Embryonic facial prominence (tissue), 1 donor: ENCODE data around the gene ZNF3.
"Not testable (repeated sequence)": the region's sequence is repeated elsewhere in the genome, so short reads cannot be mapped to it uniquely, and the experiment has no call there.

Source experiments
- DNase-seq: peaks from one replicate; pipeline ENCODE4 v3.0.0-alpha.2; 2016; ENCODE audit errors: extremely low spot score

Gene ZNF3

DNA sequence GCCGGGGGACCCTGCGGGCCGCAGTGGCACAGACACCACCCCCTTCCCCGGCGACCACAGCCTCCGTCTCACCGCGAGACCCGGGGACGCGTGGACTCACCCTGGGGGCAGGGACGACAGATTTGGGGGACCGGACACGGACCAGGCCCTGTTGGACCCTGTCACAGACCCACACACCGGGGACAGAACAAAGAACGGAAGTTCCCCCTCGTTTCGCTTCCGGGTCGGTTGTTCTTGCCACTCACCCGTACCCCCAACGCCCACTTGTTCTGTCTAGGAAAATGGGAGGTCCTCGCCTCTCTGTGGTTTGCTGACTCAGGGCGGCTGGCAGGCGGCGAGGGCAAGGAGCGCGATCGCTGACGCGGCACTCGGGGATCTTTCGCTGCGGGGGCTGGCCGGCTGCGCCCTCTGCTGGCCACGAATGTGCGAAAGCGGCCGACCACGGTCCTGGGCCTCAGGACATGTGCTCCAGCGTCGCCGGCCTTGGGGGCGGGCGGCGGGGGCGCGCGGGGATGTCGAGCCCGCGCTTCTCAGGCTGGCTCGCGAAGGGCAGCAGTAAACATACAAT lies at the start of gene ZNF3:
ZNF3 (minus strand) TSS at position 189 of the 568 bp plus-strand sequence. CDS start 4,366 bp downstream, outside the sequence.
- DNase-seq: peak; percentile 97

DNA sequence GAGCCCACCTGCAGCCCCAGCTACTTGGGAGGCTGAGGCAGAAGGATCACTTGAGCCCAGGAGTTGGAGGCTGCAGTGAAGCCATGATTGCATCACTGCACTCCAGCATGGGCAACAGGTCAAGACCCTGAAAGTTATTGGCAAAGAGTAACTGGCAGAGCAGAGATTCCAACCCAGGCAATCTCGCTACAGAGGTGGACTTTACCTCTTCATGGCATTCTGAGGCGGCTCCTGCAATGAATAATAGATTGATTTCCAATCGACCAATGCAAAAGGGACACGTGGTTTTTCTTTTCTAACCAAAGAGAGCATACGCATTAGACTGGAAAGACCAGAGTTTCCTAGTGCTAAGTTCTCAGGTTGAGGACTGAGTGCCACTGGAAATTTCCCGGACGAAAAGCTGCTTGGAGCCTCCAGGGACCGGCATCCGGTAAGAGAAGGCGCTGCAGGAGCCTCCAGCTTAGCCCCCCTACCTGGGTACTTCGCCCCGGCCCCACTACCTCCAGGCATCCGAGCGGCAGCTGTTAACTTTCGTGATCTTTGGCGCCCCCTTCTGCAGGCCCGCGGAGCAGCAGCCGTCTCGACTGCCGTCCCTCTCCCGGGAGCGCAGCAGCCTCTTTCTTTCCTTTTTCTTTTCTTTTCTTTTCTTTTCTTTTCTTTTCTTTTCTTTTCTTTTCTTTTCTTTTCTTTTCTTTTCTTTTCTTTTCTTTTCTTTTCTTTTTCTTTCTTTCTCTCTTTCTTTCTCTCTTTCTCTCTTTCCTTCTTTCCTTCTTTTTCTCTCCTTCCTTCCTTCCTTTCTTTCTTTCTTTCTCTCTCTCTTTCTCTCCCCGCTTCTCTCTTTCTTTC lies 49.3 kb upstream of the ZNF3 start:
- DNase-seq: no peak

DNA sequence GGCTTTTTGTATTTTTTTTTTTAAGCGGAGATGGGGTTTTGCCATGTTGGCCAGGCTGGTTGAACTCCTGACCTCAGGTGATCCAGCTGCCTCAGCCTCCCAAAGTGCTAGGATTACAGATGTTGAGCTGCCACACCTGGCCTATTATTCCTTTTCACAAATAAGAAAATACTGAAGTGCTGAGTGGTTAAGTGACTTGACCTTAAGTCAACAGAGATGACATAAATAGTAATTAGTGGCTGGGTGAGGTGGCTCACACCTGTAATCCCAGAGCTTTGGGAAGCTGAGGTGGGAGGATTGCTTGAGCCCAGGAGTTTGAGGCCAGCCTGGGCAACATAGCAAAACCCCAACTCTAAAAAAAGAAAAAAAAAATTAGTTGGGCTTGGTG lies 48.7 kb upstream of the ZNF3 start:
- not testable (repeated sequence) for DNase-seq

DNA sequence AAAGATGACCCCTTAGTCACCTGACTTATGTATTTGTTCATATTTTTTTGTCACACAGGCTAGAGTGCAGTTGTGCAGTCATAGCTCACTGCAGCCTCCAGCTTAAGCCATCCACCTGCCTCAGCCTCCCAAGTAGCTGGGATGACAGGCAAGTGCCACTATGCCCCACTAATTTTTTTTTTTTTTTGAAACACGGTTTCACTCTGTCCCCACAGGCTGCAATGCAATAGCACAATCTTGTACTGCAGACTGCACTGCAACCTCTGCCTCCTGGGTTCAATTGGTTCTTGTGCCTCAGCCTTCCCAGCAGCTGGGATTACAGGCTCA lies 47.1 kb upstream of the ZNF3 start:
- no peak for DNase-seq

DNA sequence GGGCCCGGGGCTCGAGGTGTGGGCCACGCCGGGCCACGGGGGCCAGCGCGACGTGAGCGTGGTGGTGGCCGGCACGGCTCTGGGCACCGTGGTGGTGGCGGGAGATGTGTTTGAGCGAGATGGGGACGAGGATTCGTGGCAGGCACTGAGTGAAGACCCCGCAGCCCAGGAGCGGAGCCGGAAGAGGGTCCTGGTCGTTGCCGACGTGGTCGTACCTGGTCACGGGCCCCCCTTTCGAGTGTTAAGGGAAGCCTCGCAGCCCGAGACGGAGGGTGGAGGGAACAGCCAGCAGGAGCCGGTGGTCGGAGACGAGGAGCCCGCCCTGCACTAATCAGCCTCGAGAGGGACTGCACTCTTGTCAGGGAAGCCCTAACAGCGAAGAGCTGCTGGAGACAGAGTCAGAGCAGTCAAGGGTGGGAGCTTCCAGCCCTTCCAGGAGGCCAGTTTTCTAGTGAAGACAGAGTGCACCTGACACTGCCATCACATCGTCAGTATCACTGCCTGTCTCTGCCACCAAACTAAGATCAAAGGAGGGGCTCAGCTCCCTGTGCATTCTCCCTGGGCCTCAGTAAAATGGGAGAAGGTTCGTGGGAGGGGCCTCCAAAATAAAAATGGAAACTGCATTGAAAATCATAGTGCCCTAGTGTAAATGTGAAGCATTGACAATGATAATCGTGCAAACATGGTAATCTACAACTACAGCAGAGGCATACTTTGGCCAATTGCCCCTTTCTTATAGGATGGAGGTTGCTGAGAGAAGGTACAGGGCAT lies 46.5 kb upstream of the ZNF3 start:
- no peak for DNase-seq

DNA sequence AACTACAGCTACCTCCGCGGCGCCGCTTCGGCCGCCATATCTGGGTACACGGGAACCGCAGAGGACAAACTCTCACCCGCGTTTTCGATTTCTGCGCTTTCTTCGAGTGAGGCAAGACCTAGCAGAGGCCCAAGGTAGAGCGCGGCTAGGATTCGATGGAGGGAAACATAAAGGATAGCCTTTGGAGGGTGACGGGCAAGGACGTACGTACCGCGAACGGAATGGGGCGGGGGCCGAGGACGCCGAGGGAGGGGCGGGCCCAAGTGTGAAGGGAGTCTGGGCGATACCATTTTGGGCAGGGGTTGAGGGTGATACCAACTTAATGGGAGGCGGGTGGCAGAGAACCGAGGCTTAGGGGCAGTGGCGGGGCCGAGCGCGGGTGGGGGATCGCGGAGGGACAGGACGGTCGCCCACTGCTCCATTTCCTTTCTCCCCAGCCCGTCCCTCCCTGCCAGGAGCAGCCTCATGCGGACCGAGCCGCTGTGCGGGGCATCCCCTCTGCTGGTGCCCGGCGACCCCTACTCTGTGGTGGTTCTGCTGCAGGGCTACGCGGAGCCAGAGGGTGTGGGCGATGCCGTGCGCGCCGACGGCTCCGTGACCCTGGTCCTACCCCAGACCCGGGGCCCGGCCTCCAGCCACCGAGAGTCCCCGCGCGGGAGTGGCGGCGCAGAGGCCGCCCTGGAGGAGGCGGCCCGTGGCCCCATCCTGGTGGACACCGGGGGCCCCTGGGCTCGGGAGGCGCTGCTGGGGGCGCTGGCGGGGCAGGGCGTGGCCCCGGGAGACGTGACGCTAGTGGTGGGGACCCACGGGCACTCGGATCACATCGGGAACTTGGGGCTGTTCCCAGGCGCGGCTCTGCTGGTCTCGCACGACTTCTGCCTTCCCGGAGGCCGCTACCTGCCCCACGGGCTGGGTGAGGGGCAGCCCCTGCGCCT lies 45.7 kb upstream of the ZNF3 start, which contains the start of gene MBLAC1:
MBLAC1 (plus strand) TSS at position 37 of the 935 bp plus-strand sequence; CDS start at position 466, 429 bp downstream.
- DNase-seq: peak; percentile 84

DNA sequence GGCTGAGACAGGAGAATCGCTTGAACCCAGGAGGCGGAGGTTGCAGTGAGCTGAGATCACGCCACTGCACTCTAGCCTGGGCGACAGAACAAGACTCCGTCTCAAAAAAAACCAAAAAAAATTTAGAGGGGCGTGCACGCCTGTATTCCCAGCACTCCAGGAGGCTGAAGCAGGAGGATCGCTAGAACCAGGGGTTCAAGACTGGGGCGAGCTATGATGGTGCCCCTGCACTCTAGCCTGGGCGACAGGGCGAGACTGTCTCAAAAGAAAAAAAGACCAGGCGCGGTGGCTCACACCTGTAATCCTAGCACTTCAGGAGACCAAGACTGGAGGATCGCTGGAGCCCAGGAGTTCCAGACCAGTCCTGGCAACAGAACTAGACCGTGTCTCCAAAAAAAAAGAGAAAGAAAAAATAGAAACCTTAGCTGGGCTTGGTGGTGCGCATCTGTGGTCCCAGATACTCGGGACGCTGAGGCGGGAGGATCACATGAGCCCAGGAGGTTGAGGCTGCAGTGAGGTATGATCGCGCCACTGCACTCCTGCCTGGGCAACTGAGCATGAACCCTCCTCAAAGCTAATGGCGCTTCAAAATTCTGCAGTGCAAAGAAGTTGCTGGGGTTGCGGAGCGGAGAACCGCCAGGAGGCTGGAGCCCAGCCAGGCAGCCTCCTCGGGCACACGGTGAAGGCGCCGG lies 44.9 kb upstream of the ZNF3 start:
- DNase-seq: no peak

DNA sequence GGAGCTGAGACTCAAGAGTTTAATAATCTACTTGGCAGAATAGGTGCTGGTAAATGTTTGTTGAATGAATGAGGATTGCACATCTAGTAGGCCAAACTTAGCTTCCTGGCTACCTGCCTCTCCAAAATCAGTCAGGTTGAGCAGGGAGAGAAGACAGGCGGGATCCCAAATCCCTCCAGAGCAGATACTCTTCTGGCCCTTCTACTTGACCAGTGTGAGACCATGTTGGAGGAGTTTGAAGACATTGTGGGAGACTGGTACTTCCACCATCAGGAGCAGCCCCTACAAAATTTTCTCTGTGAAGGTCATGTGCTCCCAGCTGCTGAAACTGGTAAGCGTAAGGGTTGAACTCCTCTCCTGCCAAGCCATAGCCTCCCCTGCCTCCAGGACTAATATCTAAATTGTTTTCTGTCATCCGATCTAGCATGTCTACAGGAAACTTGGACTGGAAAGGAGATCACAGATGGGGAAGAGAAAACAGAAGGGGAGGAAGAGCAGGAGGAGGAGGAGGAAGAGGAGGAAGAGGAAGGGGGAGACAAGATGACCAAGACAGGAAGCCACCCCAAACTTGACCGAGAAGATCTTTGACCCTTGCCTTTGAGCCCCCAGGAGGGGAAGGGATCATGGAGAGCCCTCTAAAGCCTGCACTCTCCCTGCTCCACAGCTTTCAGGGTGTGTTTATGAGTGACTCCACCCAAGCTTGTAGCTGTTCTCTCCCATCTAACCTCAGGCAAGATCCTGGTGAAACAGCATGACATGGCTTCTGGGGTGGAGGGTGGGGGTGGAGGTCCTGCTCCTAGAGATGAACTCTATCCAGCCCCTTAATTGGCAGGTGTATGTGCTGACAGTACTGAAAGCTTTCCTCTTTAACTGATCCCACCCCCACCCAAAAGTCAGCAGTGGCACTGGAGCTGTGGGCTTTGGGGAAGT lies 43.0 kb upstream of the ZNF3 start:
- no peak for DNase-seq

DNA sequence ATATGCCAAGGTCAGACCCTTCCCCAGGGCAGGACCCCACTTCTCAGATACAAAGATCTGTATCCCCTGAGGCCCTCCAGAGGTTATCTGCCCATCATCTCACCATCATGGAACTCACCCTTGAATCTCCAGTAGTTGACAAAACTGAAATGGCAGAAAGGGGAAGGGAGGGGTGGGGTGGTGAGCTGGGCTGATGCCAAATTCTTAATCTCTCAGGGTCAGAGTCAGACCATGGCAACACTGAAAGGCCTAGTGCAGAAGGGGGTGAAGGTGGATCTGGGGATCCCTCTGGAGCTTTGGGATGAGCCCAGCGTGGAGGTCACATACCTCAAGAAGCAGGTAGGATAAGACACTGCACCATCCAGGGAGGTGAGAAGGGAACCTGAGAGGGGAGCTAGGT lies 41.0 kb upstream of the ZNF3 start:
- DNase-seq: no peak

DNA sequence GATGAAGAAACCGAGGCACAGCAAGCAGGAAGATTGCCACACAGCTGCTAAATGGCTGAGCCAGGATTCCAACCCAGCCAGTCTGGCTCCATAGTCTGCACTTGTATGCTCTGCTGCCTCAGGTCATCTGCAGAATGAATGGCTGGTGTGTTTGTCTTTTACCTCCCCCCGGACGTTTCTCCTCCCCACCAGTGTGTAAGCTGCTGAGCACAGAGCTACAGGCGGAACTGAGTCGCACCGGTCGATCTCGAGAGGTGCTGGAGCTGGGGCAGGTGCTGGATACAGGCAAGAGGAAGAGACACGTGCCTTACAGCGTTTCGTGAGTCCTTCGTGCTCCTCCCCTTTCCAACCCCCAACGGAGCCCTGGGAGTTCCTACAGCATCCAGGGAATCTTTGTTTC lies 40.5 kb upstream of the ZNF3 start:
- no peak for DNase-seq

DNA sequence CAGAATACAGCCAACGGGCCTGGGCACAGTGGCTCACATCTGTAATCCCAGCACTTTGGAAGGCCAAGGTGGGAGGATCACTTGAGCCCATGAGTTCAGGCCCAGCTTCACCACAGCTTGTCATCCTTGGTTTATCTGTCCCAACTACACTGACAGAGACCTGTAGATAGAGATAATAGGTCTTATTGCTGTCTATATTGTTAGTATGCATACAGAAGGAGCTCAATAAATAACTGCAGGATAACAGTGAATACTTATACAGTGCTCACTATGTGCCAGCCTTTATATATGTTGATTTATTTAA lies 39.2 kb upstream of the ZNF3 start:
- DNase-seq: no peak

DNA sequence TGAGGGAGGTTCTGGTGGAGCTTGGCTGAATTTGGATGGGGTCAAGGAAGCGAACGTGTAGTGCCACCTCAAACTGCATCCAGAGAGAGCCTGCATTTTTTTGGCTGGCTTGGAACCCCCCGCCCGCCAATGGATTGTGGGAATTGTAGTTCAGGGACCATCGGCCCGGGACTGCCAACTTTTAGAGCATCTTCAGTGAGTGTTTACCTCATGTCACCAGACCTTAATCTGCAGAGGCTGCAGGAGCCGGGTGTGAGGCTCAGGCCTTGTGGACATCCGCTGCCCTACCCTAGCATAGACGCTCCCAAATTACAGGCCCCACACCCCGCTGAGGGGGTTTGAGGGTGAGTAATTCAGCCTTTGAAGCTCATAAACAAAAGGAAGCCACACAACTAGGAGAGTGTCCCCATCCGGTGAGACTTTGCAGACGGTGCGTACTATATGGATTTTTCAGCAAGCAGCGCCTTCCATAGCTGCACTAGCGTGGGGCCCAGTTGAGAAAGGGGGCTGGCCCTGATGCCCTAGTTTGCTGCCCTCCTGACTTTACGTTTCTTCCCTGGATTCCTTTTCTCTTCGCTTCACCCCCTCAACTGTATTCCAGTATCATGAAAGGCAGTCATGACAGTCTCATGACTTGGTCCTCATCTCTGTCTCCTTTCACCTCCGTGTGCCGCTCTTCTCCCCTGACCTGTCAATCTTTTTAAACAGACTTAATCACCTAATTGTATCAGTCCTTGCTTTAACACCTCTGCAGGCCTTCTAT lies 38.6 kb upstream of the ZNF3 start:
- no peak for DNase-seq

DNA sequence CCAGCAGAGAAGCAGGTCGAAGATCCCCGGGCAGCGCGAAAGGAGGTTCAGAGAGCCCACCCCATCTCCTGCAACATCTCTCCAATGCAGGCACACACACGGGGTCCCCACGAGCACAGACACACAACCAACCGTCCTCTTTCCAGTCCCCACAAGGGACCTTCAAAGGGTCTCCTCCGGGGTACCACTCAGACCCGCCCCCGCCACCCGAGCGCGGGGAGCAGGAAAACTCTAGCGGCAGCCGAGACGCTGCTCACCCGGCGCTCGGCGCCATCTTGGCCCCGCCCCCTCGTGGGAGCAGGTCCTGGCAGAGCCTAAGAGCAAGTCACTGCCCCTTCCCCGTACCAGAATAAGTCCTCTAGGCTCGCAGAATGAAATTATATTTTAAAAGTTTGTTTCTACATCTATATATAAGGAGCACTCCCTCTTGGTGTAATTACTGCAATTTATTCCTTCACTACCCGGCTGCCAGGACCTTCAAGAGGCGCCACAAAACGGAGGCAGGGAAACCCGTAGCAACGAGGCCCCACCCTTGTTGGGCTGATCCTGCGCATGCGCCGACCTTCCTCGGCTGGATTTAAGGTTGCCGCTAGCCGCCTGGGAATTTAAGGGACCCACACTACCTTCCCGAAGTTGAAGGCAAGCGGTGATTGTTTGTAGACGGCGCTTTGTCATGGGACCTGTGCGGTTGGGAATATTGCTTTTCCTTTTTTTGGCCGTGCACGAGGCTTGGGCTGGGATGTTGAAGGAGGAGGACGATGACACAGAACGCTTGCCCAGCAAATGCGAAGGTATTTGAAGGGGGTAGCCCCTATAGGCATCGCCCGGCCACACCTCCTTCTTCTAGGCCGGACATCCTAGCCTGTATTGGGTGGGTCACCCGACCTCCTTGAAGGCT lies 37.8 kb upstream of the ZNF3 start, which contains the start of the genes CNPY4 and TAF6:
CNPY4 (plus strand) TSS at position 563 of the 898 bp plus-strand sequence; CDS start at position 674, 111 bp downstream.
TAF6 (minus strand) TSS at position 287 of the 898 bp plus-strand sequence. CDS start 5,149 bp downstream, outside the sequence.
- peak; percentile 93 for DNase-seq

DNA sequence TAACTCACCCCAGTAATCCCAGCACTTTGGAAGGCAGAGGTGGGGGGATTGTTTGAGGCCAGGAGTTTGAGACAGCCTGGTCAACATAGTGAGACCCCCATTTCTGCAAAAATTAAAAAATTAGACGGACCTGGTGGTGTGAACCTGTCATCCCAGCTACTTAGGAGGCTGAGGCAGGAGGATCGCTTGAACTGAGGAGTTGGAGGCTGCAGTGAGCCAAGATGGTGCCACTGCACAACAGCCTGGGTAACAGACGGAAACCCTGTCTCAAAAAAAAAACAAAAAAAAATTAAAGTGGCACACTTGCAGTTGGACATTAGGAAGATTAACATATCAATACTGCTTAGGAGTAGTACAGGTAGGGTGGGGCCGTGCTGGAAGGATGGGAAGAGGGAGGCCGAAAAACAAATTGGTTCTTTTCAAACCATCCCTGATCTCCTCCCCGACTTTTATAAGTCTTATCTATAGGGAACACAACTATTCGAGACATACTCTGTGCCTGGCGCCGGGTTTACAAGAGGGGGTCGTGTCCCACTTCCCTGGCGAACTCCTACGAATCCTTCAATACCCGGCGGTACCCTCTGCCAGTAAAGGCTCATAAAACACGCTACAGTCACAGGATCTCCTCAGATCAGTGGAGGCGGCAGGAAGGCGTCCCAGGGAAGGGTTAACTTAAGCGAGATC lies 37.0 kb upstream of the ZNF3 start:
- no peak for DNase-seq

DNA sequence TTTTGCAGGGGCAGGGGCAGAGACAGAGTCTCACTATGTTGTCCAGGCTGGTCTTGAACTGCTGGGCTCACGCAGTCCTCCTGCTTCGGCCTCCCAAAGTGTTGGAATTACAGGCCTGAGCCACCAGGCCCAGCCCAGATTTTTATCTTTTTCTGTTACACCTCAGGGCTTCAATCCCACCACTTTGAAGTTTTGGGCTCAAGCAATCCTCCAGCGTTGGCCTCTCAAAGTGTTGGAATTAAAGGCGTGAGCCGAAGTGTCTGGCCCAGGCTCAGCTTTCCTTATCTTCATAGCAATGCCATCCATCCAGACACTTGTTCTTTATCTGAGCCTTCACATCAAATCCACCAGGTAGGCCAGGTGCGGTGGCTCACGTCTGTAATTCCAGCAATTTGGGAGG lies 33.5 kb upstream of the ZNF3 start:
- no peak for DNase-seq

DNA sequence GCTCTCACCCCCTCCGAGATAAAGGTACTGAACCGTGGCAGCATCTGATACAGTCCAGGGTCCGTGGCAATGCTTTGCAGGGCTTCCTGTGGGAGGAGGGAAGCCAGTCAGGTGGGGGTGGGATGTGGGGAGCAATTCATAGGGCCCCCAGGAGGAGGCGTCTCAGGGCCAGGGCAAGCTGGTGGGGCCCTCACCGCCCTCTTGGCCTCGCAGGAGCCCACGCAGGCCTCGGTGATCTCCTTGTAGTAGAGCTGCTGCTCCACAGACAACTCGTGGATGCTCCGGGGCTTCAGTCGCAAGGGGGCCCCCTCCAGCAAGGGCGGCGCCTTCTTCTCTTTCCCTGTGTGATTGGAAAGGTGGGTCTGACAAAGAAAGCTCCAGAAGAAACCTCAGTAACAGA lies 30.4 kb upstream of the ZNF3 start:
- no peak for DNase-seq

DNA sequence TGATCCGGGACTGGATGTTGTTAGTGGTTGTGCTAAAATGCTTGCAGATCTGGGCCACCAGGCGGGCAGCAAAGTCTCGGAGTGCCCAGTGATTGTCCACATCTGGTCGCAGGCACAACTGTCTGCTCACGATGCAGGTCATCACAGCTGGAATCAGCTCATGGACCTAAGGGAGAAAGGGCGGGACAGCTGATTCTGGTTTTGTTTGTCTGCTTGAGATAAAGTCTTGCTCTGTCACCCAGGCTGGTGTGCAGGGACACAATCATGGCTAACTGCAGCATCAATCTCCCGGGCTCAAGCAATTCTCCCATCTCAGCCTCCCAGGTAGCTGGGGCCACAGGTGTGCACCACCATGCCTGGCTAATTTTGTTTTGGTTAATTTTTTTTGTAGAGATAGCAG lies 29.6 kb upstream of the ZNF3 start:
- no peak for DNase-seq
